WTC11 (cell line): ENCODE data around the gene NHS. TPM values are rescaled to one million over a fixed set of nuclear protein-coding genes. Genes with fewer than 3 reads are reported as not detected.
A peak's percentile ranks its signal among the peaks of the same experiment; 100 is the strongest.

Experiments
- ATAC-seq: fragments of 200-7000 bp; cut with Tn5 transposase; 2 replicates; pipeline ENCODE4 v1.10.0; 2021; ENCODE audit warnings: mild to moderate bottlenecking, moderate library complexity
- CTCF ChIA-PET: fragments of 300-600 bp; sonication (Branson Sonifier 250); formaldehyde crosslinking; loops from one replicate; lab custom pipeline; 2021; ENCODE audit warnings: antibody characterized with exemption; lab: Charles Lee
- POLR2A ChIA-PET: fragments of 350-600 bp; sonication (Branson Sonifier 250); formaldehyde crosslinking; loops from one replicate; lab custom pipeline; 2021; ENCODE audit warnings: antibody characterized with exemption; lab: Charles Lee
- DNase-seq: peaks from one replicate; pipeline ENCODE4 v3.0.0; 2021; ENCODE audit warnings: low spot score
- H3K27ac Mint-ChIP-seq: 2 replicates; pipeline ENCODE4 v1.8.0; 2021; ENCODE audit warnings: mixed read lengths
- H3K27me3 Mint-ChIP-seq: 2 replicates; pipeline ENCODE4 v1.8.0; 2021; ENCODE audit warnings: low read depth, mild to moderate bottlenecking, moderate library complexity, mixed read lengths
- H3K36me3 Mint-ChIP-seq: 2 replicates; pipeline ENCODE4 v1.8.0; 2021; ENCODE audit warnings: mixed read lengths
- H3K4me1 Mint-ChIP-seq: 2 replicates; pipeline ENCODE4 v1.8.0; 2022; ENCODE audit warnings: mixed read lengths
- H3K4me3 Mint-ChIP-seq: 2 replicates; pipeline ENCODE4 v1.8.0; 2021; ENCODE audit warnings: mild to moderate bottlenecking, moderate library complexity, mixed read lengths
- H3K9me3 Mint-ChIP-seq: 2 replicates; pipeline ENCODE4 v1.8.0; 2021; ENCODE audit warnings: mixed read lengths
- CREM ChIP-seq: sonication (generic); formaldehyde crosslinking; IDR thresholded peaks from 2 replicates; pipeline ENCODE4 v1.8.1; 2022; ENCODE audit warnings: mild to moderate bottlenecking, missing genetic modification reagents, moderate library complexity
- ESRRA ChIP-seq: sonication (generic); formaldehyde crosslinking; IDR thresholded peaks from 2 replicates; pipeline ENCODE4 v1.8.1; 2022; ENCODE audit warnings: mild to moderate bottlenecking, missing genetic modification reagents, borderline replicate concordance
- HMGA2 ChIP-seq: fragments of 250-450 bp; sonication (Bioruptor Pico); IDR thresholded peaks from 2 replicates; pipeline ENCODE4 v1.4.0; 2021; ENCODE audit warnings: mild to moderate bottlenecking, moderate library complexity
- IRF2 ChIP-seq: sonication (generic); formaldehyde crosslinking; IDR thresholded peaks from 2 replicates; pipeline ENCODE4 v1.8.0; 2022; ENCODE audit warnings: low read depth, missing genetic modification reagents, borderline replicate concordance
- NFE2L1 ChIP-seq: sonication (generic); formaldehyde crosslinking; IDR thresholded peaks from 2 replicates; pipeline ENCODE4 v1.8.1; 2023; ENCODE audit warnings: missing genetic modification reagents
- NR1H2 ChIP-seq: sonication (generic); formaldehyde crosslinking; IDR thresholded peaks from 2 replicates; pipeline ENCODE4 v1.9.0; 2021; ENCODE audit warnings: mild to moderate bottlenecking, moderate library complexity, missing genetic modification reagents
- NR2C2 ChIP-seq: sonication (generic); formaldehyde crosslinking; IDR thresholded peaks from 2 replicates; pipeline ENCODE4 v1.8.0; 2022; ENCODE audit warnings: mild to moderate bottlenecking, missing genetic modification reagents
- OVOL2 ChIP-seq: fragments of 250-450 bp; sonication (Bioruptor Pico); IDR thresholded peaks from 2 replicates; pipeline ENCODE4 v1.9.0; 2021; ENCODE audit warnings: mild to moderate bottlenecking, borderline replicate concordance
- SP1 ChIP-seq: sonication (generic); formaldehyde crosslinking; conservative IDR thresholded peaks from 2 replicates; pipeline ENCODE4 v1.8.1; 2022; ENCODE audit warnings: missing genetic modification reagents
- ZNF263 ChIP-seq: sonication (generic); formaldehyde crosslinking; IDR thresholded peaks from 2 replicates; pipeline ENCODE4 v1.8.1; 2022; ENCODE audit warnings: low read depth, mild to moderate bottlenecking, moderate library complexity, missing genetic modification reagents
- total RNA-seq: library from RNA; stranded (reverse); gene quantifications from 3 replicates; pipeline ENCODE4 v1.2.3, GENCODE V29; 2021
- TF ChIP-seq, protein P1 (sequence below): sonication (generic); formaldehyde crosslinking; IDR thresholded peaks from 2 replicates; pipeline ENCODE4 v1.8.1; 2023; ENCODE audit warnings: mild to moderate bottlenecking, missing genetic modification reagents, moderate library complexity
- TF ChIP-seq, protein P2 (sequence below): fragments of 250-450 bp; sonication (Bioruptor Pico); IDR thresholded peaks from 2 replicates; pipeline ENCODE4 v1.9.0; 2021; ENCODE audit warnings: mild to moderate bottlenecking, borderline replicate concordance
- TF ChIP-seq, protein P3 (sequence below): sonication (generic); formaldehyde crosslinking; conservative IDR thresholded peaks from 2 replicates; pipeline ENCODE4 v1.8.1; 2022; ENCODE audit warnings: mild to moderate bottlenecking, missing genetic modification reagents
- TF ChIP-seq, protein P4 (sequence below): sonication (generic); formaldehyde crosslinking; IDR thresholded peaks from 2 replicates; pipeline ENCODE4 v1.8.1; 2022; ENCODE audit warnings: low read depth, missing genetic modification reagents, borderline replicate concordance
- TF ChIP-seq, protein P5 (sequence below): fragments of 200-600 bp; IDR thresholded peaks from 2 replicates; pipeline ENCODE4 v1.8.0; 2022; ENCODE audit warnings: antibody characterized with exemption
- TF ChIP-seq, protein P6 (sequence below): fragments of 250-450 bp; sonication (Bioruptor Pico); IDR thresholded peaks from 2 replicates; pipeline ENCODE4 v1.9.0; 2021; ENCODE audit warnings: moderate library complexity, mild to moderate bottlenecking, inconsistent platforms, borderline replicate concordance
- TF ChIP-seq, protein P7 (sequence below): sonication (generic); formaldehyde crosslinking; IDR thresholded peaks from 2 replicates; pipeline ENCODE4 v1.8.1; 2022; ENCODE audit warnings: mild to moderate bottlenecking, moderate library complexity, missing genetic modification reagents
- TF ChIP-seq, protein P8 (sequence below): sonication (generic); formaldehyde crosslinking; IDR thresholded peaks from 2 replicates; pipeline ENCODE4 v1.8.1; 2022; ENCODE audit warnings: low read depth, mild to moderate bottlenecking, moderate library complexity, missing genetic modification reagents, borderline replicate concordance
- TF ChIP-seq, protein P9 (sequence below): sonication (generic); formaldehyde crosslinking; IDR thresholded peaks from 2 replicates; pipeline ENCODE4 v1.8.0; 2022; ENCODE audit warnings: mild to moderate bottlenecking, missing genetic modification reagents
- TF ChIP-seq, protein P10 (sequence below): sonication (generic); formaldehyde crosslinking; IDR thresholded peaks from 2 replicates; pipeline ENCODE4 v1.8.1; 2023; ENCODE audit warnings: mild to moderate bottlenecking, missing genetic modification reagents

Gene NHS
- total RNA-seq, 1 experiment from 2014 or later, result 5.8 TPM

DNA sequence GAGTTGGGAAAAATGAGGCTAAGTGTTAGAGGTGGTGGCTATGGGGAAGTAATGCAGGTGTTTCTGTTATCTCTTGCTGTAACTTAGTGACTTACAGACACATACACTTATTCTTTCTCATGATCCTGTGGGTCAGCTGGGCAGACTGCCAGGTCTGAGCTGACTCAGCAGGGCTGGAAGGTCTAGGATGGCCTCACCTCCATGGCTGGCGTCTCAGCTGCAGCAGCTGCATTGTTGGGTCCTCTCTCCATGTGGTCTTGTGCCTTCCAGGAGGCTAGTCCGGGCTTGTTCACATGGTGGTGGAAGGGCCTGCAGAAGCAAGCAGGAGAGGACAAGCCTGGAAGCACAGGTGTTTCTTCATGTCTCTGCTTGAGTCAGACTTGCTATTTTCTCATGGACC lies 172.7 kb downstream of the NHS start (continued):
- TF ChIP-seq, protein P1, sequence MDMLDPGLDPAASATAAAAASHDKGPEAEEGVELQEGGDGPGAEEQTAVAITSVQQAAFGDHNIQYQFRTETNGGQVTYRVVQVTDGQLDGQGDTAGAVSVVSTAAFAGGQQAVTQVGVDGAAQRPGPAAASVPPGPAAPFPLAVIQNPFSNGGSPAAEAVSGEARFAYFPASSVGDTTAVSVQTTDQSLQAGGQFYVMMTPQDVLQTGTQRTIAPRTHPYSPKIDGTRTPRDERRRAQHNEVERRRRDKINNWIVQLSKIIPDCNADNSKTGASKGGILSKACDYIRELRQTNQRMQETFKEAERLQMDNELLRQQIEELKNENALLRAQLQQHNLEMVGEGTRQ (CRISPR knock-in tag), result no peak
- TF ChIP-seq OVOL2 (no peak), ZNF263 (CRISPR knock-in tag) (no peak), NR2C2 (CRISPR knock-in tag) (no peak), CREM (CRISPR knock-in tag) (no peak), HMGA2 (CRISPR knock-in tag) (no peak)
- TF ChIP-seq, protein P2, sequence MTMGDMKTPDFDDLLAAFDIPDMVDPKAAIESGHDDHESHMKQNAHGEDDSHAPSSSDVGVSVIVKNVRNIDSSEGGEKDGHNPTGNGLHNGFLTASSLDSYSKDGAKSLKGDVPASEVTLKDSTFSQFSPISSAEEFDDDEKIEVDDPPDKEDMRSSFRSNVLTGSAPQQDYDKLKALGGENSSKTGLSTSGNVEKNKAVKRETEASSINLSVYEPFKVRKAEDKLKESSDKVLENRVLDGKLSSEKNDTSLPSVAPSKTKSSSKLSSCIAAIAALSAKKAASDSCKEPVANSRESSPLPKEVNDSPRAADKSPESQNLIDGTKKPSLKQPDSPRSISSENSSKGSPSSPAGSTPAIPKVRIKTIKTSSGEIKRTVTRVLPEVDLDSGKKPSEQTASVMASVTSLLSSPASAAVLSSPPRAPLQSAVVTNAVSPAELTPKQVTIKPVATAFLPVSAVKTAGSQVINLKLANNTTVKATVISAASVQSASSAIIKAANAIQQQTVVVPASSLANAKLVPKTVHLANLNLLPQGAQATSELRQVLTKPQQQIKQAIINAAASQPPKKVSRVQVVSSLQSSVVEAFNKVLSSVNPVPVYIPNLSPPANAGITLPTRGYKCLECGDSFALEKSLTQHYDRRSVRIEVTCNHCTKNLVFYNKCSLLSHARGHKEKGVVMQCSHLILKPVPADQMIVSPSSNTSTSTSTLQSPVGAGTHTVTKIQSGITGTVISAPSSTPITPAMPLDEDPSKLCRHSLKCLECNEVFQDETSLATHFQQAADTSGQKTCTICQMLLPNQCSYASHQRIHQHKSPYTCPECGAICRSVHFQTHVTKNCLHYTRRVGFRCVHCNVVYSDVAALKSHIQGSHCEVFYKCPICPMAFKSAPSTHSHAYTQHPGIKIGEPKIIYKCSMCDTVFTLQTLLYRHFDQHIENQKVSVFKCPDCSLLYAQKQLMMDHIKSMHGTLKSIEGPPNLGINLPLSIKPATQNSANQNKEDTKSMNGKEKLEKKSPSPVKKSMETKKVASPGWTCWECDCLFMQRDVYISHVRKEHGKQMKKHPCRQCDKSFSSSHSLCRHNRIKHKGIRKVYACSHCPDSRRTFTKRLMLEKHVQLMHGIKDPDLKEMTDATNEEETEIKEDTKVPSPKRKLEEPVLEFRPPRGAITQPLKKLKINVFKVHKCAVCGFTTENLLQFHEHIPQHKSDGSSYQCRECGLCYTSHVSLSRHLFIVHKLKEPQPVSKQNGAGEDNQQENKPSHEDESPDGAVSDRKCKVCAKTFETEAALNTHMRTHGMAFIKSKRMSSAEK (CRISPR knock-in tag), result no peak
- TF ChIP-seq, protein P3, sequence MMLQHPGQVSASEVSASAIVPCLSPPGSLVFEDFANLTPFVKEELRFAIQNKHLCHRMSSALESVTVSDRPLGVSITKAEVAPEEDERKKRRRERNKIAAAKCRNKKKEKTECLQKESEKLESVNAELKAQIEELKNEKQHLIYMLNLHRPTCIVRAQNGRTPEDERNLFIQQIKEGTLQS (CRISPR knock-in tag), result no peak
- TF ChIP-seq, protein P4, sequence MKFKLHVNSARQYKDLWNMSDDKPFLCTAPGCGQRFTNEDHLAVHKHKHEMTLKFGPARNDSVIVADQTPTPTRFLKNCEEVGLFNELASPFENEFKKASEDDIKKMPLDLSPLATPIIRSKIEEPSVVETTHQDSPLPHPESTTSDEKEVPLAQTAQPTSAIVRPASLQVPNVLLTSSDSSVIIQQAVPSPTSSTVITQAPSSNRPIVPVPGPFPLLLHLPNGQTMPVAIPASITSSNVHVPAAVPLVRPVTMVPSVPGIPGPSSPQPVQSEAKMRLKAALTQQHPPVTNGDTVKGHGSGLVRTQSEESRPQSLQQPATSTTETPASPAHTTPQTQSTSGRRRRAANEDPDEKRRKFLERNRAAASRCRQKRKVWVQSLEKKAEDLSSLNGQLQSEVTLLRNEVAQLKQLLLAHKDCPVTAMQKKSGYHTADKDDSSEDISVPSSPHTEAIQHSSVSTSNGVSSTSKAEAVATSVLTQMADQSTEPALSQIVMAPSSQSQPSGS (CRISPR knock-in tag), result no peak
- TF ChIP-seq, protein P5, sequence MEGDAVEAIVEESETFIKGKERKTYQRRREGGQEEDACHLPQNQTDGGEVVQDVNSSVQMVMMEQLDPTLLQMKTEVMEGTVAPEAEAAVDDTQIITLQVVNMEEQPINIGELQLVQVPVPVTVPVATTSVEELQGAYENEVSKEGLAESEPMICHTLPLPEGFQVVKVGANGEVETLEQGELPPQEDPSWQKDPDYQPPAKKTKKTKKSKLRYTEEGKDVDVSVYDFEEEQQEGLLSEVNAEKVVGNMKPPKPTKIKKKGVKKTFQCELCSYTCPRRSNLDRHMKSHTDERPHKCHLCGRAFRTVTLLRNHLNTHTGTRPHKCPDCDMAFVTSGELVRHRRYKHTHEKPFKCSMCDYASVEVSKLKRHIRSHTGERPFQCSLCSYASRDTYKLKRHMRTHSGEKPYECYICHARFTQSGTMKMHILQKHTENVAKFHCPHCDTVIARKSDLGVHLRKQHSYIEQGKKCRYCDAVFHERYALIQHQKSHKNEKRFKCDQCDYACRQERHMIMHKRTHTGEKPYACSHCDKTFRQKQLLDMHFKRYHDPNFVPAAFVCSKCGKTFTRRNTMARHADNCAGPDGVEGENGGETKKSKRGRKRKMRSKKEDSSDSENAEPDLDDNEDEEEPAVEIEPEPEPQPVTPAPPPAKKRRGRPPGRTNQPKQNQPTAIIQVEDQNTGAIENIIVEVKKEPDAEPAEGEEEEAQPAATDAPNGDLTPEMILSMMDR, result no peak
- TF ChIP-seq, all 79 proteins: peak for 0

DNA sequence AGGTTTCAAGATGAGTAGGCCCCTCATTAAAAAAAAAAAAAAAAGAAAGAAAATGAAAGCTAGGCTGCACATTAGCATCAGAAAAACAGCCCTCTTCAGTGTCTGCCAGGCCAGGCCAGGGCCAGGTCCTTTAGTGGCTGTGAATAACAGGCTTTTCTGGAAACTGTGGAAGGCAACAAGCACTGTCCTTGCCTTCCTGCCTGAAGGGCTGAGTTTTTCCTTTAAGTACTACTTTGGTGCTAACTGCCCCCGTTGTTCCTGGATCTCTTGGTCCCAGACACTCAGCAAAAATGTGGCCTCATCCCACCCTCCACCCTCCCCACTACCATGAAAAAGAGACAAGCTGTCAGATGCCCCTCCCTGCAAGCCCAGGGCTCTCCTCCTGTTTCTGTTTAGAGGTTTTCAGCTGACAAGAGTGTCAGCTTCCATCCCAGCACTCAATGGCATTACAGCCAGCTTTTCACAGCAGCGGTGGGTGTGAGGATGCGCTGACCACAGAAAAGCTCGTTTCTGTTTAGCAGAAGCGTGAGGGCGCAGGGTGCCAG lies 174.2 kb downstream of the NHS start:
- Mint-ChIP-seq H3K4me1 (peaks cover 74% of the 10 kb centered on the region), H3K27ac (peak overlapping the region; percentile 90), H3K4me3 (peak overlapping the region; percentile 52), H3K27me3 (no peaks in the 10 kb centered on the region; the same call in 1 of the 2 replicates), H3K9me3 (no peaks in the 10 kb centered on the region), H3K36me3 (no peaks in the 10 kb centered on the region)
- DNase-seq (no peak), ATAC-seq (peak; percentile 65)
- CTCF ChIA-PET, result interaction anchor here (1.0 to 1.5 kb wide), 3 partner anchors 18 to 159 kb away, joined by 3 to 4 read pairs (median 3); no protein-coding TSS in a partner anchor
- POLR2A ChIA-PET, result no interaction called here
- TF ChIP-seq NFE2L1 (CRISPR knock-in tag) (no peak), NR1H2 (no peak), ESRRA (CRISPR knock-in tag) (no peak), SP1 (CRISPR knock-in tag) (no peak), IRF2 (CRISPR knock-in tag) (no peak)
- TF ChIP-seq, protein P6, sequence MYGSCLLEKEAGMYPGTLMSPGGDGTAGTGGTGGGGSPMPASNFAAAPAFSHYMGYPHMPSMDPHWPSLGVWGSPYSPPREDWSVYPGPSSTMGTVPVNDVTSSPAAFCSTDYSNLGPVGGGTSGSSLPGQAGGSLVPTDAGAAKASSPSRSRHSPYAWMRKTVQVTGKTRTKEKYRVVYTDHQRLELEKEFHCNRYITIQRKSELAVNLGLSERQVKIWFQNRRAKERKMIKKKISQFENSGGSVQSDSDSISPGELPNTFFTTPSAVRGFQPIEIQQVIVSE (CRISPR knock-in tag), result no peak
- TF ChIP-seq, protein P7, sequence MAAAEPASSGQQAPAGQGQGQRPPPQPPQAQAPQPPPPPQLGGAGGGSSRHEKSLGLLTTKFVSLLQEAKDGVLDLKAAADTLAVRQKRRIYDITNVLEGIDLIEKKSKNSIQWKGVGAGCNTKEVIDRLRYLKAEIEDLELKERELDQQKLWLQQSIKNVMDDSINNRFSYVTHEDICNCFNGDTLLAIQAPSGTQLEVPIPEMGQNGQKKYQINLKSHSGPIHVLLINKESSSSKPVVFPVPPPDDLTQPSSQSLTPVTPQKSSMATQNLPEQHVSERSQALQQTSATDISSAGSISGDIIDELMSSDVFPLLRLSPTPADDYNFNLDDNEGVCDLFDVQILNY (CRISPR knock-in tag), result no peak
- TF ChIP-seq, protein P8, sequence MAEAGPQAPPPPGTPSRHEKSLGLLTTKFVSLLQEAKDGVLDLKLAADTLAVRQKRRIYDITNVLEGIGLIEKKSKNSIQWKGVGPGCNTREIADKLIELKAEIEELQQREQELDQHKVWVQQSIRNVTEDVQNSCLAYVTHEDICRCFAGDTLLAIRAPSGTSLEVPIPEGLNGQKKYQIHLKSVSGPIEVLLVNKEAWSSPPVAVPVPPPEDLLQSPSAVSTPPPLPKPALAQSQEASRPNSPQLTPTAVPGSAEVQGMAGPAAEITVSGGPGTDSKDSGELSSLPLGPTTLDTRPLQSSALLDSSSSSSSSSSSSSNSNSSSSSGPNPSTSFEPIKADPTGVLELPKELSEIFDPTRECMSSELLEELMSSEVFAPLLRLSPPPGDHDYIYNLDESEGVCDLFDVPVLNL, result no peak
- TF ChIP-seq, protein P9, sequence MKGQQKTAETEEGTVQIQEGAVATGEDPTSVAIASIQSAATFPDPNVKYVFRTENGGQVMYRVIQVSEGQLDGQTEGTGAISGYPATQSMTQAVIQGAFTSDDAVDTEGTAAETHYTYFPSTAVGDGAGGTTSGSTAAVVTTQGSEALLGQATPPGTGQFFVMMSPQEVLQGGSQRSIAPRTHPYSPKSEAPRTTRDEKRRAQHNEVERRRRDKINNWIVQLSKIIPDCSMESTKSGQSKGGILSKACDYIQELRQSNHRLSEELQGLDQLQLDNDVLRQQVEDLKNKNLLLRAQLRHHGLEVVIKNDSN (CRISPR knock-in tag), result no peak
- TF ChIP-seq, protein P10, sequence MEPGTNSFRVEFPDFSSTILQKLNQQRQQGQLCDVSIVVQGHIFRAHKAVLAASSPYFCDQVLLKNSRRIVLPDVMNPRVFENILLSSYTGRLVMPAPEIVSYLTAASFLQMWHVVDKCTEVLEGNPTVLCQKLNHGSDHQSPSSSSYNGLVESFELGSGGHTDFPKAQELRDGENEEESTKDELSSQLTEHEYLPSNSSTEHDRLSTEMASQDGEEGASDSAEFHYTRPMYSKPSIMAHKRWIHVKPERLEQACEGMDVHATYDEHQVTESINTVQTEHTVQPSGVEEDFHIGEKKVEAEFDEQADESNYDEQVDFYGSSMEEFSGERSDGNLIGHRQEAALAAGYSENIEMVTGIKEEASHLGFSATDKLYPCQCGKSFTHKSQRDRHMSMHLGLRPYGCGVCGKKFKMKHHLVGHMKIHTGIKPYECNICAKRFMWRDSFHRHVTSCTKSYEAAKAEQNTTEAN, result no peak
